Measurements from ENCODE around the gene SMDT1. TPM values are rescaled to one million over a fixed set of nuclear protein-coding genes. Genes with fewer than 3 reads are reported as not detected.

Gene SMDT1, protein sequence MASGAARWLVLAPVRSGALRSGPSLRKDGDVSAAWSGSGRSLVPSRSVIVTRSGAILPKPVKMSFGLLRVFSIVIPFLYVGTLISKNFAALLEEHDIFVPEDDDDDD
- 28.3 to 43.2 TPM (median 40.9 TPM) in 5 replicates for total RNA-seq (2022; extraction: Qiagen RNA extraction; ENCODE audit: low read depth)

DNA sequence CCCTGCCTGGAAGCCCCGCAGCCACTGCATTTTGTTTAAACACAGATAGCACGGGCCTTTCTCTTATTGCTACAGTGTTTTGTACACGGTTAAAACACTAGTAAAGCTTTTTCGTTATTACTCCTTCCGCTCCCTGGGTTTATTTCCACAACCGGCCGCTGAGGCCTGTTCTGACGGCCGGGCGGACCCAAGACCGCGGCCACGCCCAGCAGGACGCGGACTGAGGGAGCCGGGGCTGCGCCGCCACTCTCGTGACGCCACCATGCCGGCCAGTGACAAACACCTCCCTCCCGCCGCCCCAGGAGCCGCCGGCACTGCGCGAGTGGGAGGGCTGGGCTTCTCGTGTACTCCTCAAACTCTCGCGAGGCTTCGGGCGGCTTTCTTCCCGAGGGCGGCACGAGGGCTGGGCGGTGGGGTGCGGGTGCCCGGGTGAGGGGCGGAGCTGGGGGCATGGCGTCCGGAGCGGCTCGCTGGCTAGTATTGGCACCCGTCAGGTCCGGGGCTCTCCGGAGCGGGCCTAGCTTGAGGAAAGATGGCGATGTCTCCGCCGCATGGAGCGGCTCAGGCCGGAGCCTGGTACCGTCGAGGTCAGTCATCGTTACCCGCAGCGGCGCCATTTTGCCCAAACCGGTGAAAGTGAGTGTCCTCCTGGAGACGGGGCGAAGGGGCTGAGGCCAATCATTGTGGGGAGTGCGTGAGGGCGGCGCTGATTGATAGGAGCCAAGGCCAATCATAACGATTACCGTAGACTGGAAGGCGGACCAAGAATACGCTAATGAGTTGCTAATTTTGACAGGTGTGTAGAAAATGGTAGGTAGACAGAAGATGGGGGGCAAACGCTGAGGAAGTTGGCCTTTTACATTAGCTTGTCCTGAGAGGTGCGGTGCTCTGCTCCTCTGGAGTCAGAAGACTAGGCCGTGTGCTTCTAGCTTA lies at the start of gene SMDT1:
TSS of gene SMDT1 (plus strand) at position 382 of the 933 bp plus-strand sequence. CDS start at position 451, 69 bp downstream.

DNA sequence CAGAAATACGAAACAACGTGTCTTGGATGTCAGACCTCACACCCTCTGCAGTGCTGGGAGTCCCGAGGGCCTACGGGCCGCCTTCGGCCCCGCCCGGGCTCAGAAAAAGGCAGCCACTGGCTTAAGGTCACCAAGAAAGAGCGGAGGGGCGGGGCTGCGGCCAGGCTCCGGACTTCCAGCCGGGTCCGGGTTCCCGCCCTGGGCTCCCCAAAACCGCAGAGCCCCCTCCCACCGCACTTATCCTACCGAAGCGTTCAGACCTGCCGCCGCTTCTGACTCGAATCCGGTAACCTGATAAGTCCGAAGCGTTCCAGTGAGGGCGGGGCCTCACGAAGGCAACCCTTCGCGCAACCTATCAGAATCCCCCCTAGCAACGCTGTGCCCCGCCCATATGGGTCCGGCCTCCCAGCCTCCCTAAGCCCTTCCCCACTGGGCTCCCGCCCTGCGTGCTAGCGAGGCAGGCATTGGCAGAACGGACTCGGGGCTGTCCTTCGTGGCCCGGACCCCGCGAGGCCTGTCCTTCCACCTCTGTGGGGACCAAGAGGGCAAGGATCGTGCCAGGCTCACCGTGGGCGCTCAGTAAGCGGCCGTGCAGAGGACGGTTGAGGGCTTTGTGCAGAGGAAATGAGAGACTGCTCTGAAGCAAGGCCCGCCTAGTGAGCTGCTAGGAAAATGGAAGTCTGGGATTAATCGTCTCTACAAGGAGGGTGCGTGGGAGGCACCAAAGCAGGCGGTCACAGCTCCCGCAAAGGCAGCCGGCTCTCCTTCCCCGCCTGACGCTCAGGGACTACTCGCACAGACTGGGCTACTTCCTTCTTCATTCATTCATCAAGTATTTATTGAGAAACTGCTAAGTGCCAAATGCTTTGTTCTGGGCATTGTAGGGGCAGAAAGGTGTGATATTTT lies 8.7 kb upstream of the SMDT1 start, which contains the start of gene NAGA:
TSS of gene NAGA (minus strand) at position 296 of the 906 bp plus-strand sequence. CDS start 515 bp downstream, outside the sequence.

DNA sequence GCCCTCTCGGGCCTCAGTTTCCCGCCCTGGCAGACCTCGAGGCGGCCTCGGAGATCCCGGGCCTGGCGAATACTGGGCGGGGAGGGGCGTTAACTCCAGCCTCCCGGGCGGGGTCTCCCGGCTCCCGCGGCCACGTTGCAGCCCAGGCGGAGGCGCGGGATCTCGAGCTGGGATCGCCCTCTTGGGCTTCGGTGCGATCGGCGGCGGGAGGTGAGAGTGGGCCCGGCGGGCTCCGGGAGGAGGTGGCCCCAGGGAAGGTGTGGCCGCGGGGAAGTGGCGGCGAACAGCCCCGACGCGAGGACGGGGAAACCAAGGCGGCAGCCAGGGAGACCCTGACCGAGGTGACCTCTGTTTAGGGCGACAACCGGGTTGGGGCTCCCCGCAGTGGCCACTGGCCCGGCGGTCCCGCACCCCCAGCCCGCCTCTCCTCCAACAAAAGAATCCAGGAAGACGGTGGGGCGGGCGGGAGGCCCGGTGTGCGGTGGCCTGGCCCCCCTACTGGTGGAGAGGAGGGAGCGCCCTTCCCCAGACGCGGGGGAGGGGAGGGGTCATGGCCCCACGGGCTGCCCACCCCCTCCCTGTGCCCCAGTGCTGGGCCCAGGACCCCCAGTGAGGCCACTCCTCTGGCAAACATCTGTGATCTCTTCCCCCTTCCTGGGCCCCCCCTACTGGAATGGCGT lies 5.2 kb upstream of the SMDT1 start, which contains the start of gene PHETA2:
TSS of gene PHETA2 (plus strand) at position 117 of the 680 bp plus-strand sequence. CDS start 3,046 bp downstream, outside the sequence.

DNA sequence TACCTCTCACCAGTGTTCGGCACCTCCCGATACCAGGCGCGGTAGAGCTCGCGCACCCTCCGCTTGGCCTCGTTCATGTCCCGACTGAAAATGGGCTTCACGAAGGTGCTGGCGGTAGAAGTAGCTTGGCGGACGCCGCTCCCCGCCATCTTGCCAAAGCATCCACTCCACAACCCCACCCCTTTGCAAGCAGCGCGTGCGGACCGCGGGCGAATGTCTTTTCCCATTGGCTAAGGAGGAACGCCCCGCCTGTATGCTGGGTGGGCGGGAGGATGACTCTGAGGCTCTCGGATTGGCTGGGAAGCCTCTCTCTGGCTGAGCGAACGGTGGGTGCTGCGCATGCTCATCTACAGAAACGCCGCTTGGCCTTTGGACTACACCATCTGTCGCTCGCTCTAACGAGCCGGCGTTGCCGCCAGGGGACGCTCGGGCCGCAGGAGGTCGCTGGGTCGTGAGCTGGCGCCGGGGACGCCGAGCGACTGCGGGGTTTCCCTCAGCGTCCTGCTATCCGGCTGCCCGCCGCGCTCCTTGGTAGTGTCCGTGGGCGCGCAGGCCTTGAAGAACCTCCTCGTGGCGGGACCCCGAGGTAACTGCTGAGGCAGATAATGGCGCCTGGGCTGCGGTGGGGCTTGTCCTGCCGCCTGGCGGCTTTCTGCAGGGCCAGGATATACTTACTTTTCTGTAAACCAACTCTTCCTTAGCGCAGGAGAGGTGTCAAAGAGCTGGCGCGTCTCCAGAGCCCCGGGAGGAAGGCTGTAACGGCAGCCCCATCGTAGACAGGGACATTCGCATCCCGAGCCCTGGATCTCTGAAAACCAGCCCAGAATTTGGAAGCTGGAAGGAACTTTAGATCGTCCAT lies 11.3 kb downstream of the SMDT1 start, which contains the start of gene NDUFA6:
TSS of gene NDUFA6 (minus strand) at position 177 of the 859 bp plus-strand sequence. CDS start at position 149, 28 bp downstream.

DNA sequence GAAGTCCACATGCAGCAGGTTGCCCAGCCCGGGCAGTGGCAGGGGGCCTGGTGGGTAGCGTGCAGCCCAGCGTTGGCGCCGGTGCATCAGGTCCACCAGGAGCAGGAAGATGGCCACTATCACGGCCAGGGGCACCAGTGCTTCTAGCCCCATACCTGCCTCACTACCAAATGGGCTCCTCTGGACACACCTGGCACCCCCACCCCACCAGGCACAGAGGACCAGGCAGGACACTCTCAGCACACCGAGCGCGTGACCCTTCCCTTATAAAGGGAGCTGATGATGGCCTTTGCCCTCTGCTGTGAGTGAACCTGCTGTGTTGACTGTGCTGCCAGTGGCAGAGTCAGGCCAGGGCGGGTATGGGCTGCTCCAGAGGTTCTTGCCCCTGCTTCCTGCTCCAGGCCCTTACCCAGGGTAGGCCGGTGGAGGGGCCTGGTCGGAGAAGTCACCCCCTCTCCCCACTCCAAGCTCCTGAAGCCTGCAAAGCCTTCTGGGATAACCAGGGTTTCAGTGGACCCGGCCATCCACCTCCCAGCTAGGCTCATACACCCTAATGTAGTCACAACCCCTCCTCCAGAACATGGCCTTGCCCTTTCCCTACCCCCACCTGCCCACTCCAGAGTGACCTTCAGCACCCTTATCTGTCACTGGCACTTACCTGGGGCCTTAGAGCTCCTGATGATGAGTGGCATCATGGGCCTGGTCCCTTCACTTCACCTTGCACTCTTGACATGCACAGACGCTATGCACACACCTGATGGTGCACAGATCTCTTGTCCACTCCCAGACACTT lies 51.3 kb downstream of the SMDT1 start, which contains the start of gene CYP2D6:
TSS of gene CYP2D6 (minus strand) at position 172 of the 793 bp plus-strand sequence. CDS start at position 153, 19 bp downstream.

Other genes with a start within 250 kb of the SMDT1 start
- gene SREBF2, start 246.6 kb upstream of the SMDT1 start, total RNA-seq (2022; extraction: Qiagen RNA extraction; ENCODE audit: low read depth) = 26.0 to 32.1 TPM (median 31.0 TPM) in 5 replicates
- gene SHISA8, start 164.6 kb upstream of the SMDT1 start, total RNA-seq (2022; extraction: Qiagen RNA extraction; ENCODE audit: low read depth) = 0.14 to 0.38 TPM (median 0.21 TPM) in 4 of 5 replicates, not detected in the other
- 0.14 to 0.31 TPM (median 0.19 TPM) in 5 replicates for gene TNFRSF13C, start 152.9 kb upstream of the SMDT1 start, total RNA-seq (2022; extraction: Qiagen RNA extraction; ENCODE audit: low read depth)
- 31.5 to 39.1 TPM (median 36.7 TPM) in 5 replicates for gene CENPM, start 132.5 kb upstream of the SMDT1 start, total RNA-seq (2022; extraction: Qiagen RNA extraction; ENCODE audit: low read depth)
- gene SEPTIN3, start 110.3 kb upstream of the SMDT1 start, total RNA-seq (2022; extraction: Qiagen RNA extraction; ENCODE audit: low read depth) = 1.2 to 1.7 TPM (median 1.3 TPM) in 5 replicates
- gene WBP2NL, start 80.9 kb upstream of the SMDT1 start, total RNA-seq (2022; extraction: Qiagen RNA extraction; ENCODE audit: low read depth) = 0.14 to 0.17 TPM (median 0.15 TPM) in 3 of 5 replicates, not detected in the others
- gene NAGA, start 8.9 kb upstream of the SMDT1 start, total RNA-seq (2022; extraction: Qiagen RNA extraction; ENCODE audit: low read depth) = 7.0 to 7.9 TPM (median 7.6 TPM) in 5 replicates
- not detected in 5 replicates for gene PHETA2, start 5.5 kb upstream of the SMDT1 start, total RNA-seq (2022; extraction: Qiagen RNA extraction; ENCODE audit: low read depth)
- gene NDUFA6, start 11.1 kb downstream of the SMDT1 start, total RNA-seq (2022; extraction: Qiagen RNA extraction; ENCODE audit: low read depth) = 63.8 to 70.3 TPM (median 66.2 TPM) in 5 replicates
- 0.13 to 0.66 TPM (median 0.38 TPM) in 5 replicates for gene CYP2D6, start 51.1 kb downstream of the SMDT1 start, total RNA-seq (2022; extraction: Qiagen RNA extraction; ENCODE audit: low read depth)
- 12.7 to 16.1 TPM (median 15.9 TPM) in 5 replicates for gene TCF20, start 191.0 kb downstream of the SMDT1 start, total RNA-seq (2022; extraction: Qiagen RNA extraction; ENCODE audit: low read depth)

All from A549 treated with DMSO at 1 μM for 4 hours (cell line).